SK-N-MC (cell line): Measurements from ENCODE around the gene CAMTA1.

Experiments used
- EZH2 ChIP-seq: fragments of 200-600 bp; sonication (generic); IDR thresholded peaks from one replicate; pipeline ENCODE4 v1.6.1; 2017; ENCODE audit warnings: antibody characterized with exemption
- FOXP2 ChIP-seq: optimal IDR thresholded peaks from 2 replicates; pipeline ENCODE3; 2011; ENCODE audit warnings: mild to moderate bottlenecking, moderate library complexity; ENCODE audit not compliant: insufficient read depth; ENCODE audit errors: extremely low read length, control extremely low read depth
- POLR2AphosphoS5 ChIP-seq: IDR thresholded peaks from 2 replicates; pipeline ENCODE4 v1.6.1; 2012; ENCODE audit warnings: mild to moderate bottlenecking, low read depth, low read length, borderline replicate concordance

DNA sequence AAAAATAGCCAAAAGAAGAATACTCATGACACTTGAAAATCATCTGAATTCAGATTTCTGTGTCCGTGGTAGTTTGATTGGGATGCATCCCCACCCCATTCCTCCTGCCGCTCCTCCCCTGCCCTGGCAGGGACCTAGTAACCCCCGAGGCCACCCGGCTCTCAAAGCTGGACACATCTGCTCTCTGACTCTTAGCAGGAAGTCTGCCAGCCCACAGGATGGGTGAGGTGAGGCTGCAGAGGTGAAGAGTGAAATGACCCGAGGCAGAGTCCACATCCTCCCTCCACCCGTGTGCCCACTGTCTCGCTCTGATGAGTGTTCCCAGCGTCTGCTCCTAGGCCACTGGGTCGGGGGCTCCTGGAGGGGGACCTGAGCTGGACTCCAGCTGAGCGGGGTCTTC lies 677.4 kb downstream of the CAMTA1 start:
- TF ChIP-seq FOXP2 (no peak), POLR2AphosphoS5 (no peak), EZH2 (no peak)
